ENCODE data around the gene SLC37A4. TPM values are rescaled to one million over a fixed set of nuclear protein-coding genes. Genes with fewer than 3 reads are reported as not detected.
A peak's percentile ranks its signal among the peaks of the same experiment; 100 is the strongest.

SLC37A4 gene
- total and polyA plus RNA-seq, 2 of the 13 experiments (the other 11 are each of a cell fraction or from before 2014, with no cell fraction given), result 43.0 to 56.1 TPM

DNA sequence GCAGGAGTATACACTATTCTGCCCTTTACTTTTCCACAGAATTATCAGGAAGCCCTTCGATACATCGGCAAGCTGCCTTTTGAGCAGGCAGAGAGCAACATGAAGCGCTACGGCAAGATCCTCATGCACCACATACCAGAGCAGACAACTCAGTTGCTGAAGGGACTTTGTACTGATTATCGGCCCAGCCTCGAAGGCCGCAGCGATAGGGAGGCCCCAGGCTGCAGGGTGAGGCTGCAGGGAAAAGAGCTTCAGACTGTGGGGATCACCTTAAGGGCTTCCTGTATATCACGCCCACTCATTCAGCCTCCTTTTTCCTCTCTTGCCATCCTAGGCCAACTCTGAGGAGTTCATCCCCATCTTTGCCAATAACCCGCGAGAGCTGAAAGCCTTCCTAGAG, 47.2 kb upstream of the SLC37A4 start:
- TF ChIP-seq KAT8 (CRISPR knock-in tag; IDR thresholded peaks at IDR 0.05), result no peak
- TF ChIP-seq SALL1 (CRISPR knock-in tag; IDR thresholded peaks at IDR 0.05), result no peak
- no peak for TF ChIP-seq ZNF530 (CRISPR knock-in tag; IDR thresholded peaks at IDR 0.05; ENCODE audit: low read depth)
- no peak for TF ChIP-seq SCMH1 (CRISPR knock-in tag; IDR thresholded peaks at IDR 0.05; ENCODE audit: borderline replicate concordance)
- no peak for ATAC-seq
- H2AFZ ChIP-seq (ENCODE audit: low read length), result no peak overlapping the region
- no peaks in the 10 kb centered on the region for H3K79me2 ChIP-seq (ENCODE audit: insufficient read depth, low read length)
- 96% methylated on average over 11 of the region's 11 CpGs for WGBS (ENCODE audit: low lambda C conversion rate)
- CTCF ChIA-PET (ENCODE audit: low intra/inter-chr PET ratio, low total read pairs), result no interaction called here
- H3K9me3 ChIP-seq (ENCODE audit: low read length), result no peaks in the 10 kb centered on the region
- H3K27me3 ChIP-seq (ENCODE audit: control insufficient read depth in 1 of 2, insufficient read depth in 2 of 2, low read length in 2 of 2), result no peaks in the 10 kb centered on the region
- FAIRE-seq, result no peak
- no peak overlapping the region for H3K4me2 ChIP-seq (ENCODE audit: low read depth, low read length)
- no peaks in the 10 kb centered on the region for H3K4me1 ChIP-seq (ENCODE audit: insufficient read depth, low read length)
- intact Hi-C loops (cut with micrococcal nuclease; ENCODE audit: unreplicated experiment), result no loop called here
- DNase-seq (ENCODE audit: low spot score), result no peak
- POLR2A ChIA-PET, result interaction anchor here (1.3 to 2.4 kb wide), 2 partner anchors 10 to 17 kb away, joined by 3 to 9 read pairs; partner anchors contain the start of gene VPS11
- no TSS peak for BruUV-seq (replicated peaks)
- peaks cover 29 to 67% of the 10 kb centered on the region in 2 experiments for H3K36me3 ChIP-seq (replicated peaks in 1 of 2; ENCODE audit: control insufficient read depth in 1 of 2, insufficient read depth in 2 of 2, low read length in 2 of 2)
- H3K9ac ChIP-seq (ENCODE audit: insufficient read depth, low read depth, low read length), result no peak overlapping the region
- no peak overlapping the region for H3K27ac ChIP-seq (ENCODE audit: extremely low read length, insufficient read depth, low read length)
- no peak overlapping the region for H3K4me3 ChIP-seq (replicated peaks in 1 of 3; ENCODE audit: insufficient read depth in 1 of 3, low read depth in 2 of 3, low read length in 3 of 3)
- no peaks in the 10 kb centered on the region for H4K20me1 ChIP-seq (ENCODE audit: insufficient read depth, low read length)
- in situ Hi-C loops (cut with HindIII; ENCODE audit: extremely low pct_ligation_motif_present, low pct_unique_long_range_greater_than_20kb), result no loop called here

DNA sequence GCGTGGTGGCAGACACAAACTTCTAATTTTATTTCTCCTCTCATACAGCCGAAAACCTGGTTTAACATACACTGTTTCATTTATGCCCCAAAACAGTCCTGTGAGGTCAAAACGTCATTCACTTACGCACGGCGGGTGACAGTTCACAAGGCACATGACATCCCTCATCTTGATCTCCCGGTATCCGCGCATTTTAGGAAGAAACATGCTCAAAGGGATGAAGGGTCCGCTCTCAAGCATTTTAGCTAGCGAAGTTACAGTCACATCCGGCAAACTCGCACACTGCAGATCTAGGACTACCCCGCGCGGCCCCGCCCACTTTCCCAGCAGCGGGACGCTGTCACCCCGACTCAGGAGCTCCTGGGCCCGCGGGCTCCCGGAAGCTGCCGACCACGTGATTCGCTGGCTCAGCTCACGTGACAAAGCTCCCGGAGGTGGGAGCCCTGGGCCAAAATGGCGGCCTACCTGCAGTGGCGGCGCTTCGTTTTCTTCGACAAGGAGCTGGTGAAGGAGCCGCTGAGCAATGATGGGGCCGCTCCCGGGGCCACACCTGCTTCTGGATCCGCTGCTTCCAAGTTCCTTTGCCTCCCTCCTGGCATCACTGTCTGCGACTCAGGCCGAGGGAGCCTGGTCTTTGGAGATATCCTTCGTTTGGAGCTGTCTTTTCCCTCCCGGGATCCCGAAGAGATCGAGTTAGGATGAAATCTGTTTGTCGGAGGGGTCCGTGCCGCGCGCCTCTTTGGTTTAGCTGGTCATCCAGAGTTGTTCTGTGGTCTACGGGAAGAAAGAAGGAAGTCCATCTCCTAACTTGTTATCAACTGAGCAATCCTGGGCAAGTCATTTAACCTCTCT, 36.9 kb upstream of the SLC37A4 start, which contains the start of gene VPS11:
TSS of gene VPS11 (plus strand) at position 448 of the 852 bp plus-strand sequence. CDS start at position 454, 6 bp downstream.
- peak; percentile 82 for FAIRE-seq
- no peaks in the 10 kb centered on the region for H4K20me1 ChIP-seq (ENCODE audit: insufficient read depth, low read length)
- H3K4me3 ChIP-seq (replicated peaks in 1 of 3; ENCODE audit: insufficient read depth in 1 of 3, low read depth in 2 of 3, low read length in 3 of 3), result peak within 1 kb of the TSS; percentile 97 to 98 (median 97)
- peak within 1 kb of the TSS; percentile 83 for H3K27ac ChIP-seq (ENCODE audit: extremely low read length, insufficient read depth, low read length)
- H2AFZ ChIP-seq (ENCODE audit: low read length), result peak within 1 kb of the TSS; percentile 92
- in situ Hi-C loops (cut with HindIII; ENCODE audit: extremely low pct_ligation_motif_present, low pct_unique_long_range_greater_than_20kb) (no loop called here), intact Hi-C loops (cut with micrococcal nuclease; ENCODE audit: unreplicated experiment) (loop anchor here (1.0 kb wide), 1 partner anchor 10 kb away; the partner anchor contains the start of gene HYOU1)
- H3K4me1 ChIP-seq (ENCODE audit: insufficient read depth, low read length), result peaks cover 25% of the 10 kb centered on the region
- peak; percentile 92 for DNase-seq (ENCODE audit: low spot score)
- no peaks in the 10 kb centered on the region; a peak in 1 of 5 replicates for H3K27me3 ChIP-seq (ENCODE audit: control insufficient read depth in 1 of 2, insufficient read depth in 2 of 2, low read length in 2 of 2)
- peaks cover 16% of the 10 kb centered on the region for H3K79me2 ChIP-seq (ENCODE audit: insufficient read depth, low read length)
- peak within 1 kb of the TSS; percentile 98 for H3K4me2 ChIP-seq (ENCODE audit: low read depth, low read length)
- peak within 1 kb of the TSS; percentile 95 for H3K9ac ChIP-seq (ENCODE audit: insufficient read depth, low read depth, low read length)
- ChIA-PET POLR2A (interaction anchor here (0.6 to 3.4 kb wide), 31 partner anchors 10 to 855 kb away, joined by 3 to 90 read pairs (median 6); partner anchors contain the start of genes C2CD2L, CBL, DDX6 and DPAGT1), CTCF (ENCODE audit: low intra/inter-chr PET ratio, low total read pairs) (interaction anchor here (0.7 kb wide), 1 partner anchor 28 kb away, joined by 3 read pairs; a partner anchor contains a TSS)
- peaks cover 9 to 26% of the 10 kb centered on the region in 2 experiments; a peak in 4 of 5 replicates for H3K36me3 ChIP-seq (replicated peaks in 1 of 2; ENCODE audit: control insufficient read depth in 1 of 2, insufficient read depth in 2 of 2, low read length in 2 of 2)
- no peaks in the 10 kb centered on the region for H3K9me3 ChIP-seq (ENCODE audit: low read length)
- WGBS (ENCODE audit: low lambda C conversion rate), result 1% methylated on average over 41 of the region's 49 CpGs
- BruUV-seq (replicated peaks), result no TSS peak
- ATAC-seq, result peak; percentile 98
- no peak for TF ChIP-seq PCBP1 (IDR thresholded peaks at IDR 0.05; ENCODE audit: borderline replicate concordance, low read depth, low read length)
- TF ChIP-seq ZNF10 (CRISPR knock-in tag; IDR thresholded peaks at IDR 0.05; ENCODE audit: borderline replicate concordance, low read depth), result no peak
- TF ChIP-seq, protein P1, sequence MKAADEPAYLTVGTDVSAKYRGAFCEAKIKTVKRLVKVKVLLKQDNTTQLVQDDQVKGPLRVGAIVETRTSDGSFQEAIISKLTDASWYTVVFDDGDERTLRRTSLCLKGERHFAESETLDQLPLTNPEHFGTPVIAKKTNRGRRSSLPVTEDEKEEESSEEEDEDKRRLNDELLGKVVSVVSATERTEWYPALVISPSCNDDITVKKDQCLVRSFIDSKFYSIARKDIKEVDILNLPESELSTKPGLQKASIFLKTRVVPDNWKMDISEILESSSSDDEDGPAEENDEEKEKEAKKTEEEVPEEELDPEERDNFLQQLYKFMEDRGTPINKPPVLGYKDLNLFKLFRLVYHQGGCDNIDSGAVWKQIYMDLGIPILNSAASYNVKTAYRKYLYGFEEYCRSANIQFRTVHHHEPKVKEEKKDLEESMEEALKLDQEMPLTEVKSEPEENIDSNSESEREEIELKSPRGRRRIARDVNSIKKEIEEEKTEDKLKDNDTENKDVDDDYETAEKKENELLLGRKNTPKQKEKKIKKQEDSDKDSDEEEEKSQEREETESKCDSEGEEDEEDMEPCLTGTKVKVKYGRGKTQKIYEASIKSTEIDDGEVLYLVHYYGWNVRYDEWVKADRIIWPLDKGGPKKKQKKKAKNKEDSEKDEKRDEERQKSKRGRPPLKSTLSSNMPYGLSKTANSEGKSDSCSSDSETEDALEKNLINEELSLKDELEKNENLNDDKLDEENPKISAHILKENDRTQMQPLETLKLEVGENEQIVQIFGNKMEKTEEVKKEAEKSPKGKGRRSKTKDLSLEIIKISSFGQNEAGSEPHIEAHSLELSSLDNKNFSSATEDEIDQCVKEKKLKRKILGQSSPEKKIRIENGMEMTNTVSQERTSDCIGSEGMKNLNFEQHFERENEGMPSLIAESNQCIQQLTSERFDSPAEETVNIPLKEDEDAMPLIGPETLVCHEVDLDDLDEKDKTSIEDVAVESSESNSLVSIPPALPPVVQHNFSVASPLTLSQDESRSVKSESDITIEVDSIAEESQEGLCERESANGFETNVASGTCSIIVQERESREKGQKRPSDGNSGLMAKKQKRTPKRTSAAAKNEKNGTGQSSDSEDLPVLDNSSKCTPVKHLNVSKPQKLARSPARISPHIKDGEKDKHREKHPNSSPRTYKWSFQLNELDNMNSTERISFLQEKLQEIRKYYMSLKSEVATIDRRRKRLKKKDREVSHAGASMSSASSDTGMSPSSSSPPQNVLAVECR (CRISPR knock-in tag; IDR thresholded peaks at IDR 0.05; ENCODE audit: borderline replicate concordance), result peak; percentile 94
- TF ChIP-seq, protein P2, sequence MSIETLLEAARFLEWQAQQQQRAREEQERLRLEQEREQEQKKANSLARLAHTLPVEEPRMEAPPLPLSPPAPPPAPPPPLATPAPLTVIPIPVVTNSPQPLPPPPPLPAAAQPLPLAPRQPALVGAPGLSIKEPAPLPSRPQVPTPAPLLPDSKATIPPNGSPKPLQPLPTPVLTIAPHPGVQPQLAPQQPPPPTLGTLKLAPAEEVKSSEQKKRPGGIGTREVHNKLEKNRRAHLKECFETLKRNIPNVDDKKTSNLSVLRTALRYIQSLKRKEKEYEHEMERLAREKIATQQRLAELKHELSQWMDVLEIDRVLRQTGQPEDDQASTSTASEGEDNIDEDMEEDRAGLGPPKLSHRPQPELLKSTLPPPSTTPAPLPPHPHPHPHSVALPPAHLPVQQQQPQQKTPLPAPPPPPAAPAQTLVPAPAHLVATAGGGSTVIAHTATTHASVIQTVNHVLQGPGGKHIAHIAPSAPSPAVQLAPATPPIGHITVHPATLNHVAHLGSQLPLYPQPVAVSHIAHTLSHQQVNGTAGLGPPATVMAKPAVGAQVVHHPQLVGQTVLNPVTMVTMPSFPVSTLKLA (IDR thresholded peaks at IDR 0.05), result peak; percentile 98
- no peak for TF ChIP-seq ZNF557 (CRISPR knock-in tag; IDR thresholded peaks at IDR 0.05)
- no peak for TF ChIP-seq ZBTB21 (CRISPR knock-in tag; IDR thresholded peaks at IDR 0.05)
- TF ChIP-seq ARID2 (CRISPR knock-in tag; IDR thresholded peaks at IDR 0.05; ENCODE audit: borderline replicate concordance), result peak; percentile 65; the same call in 1 of the 2 replicates

All from HepG2 (cell line).